GM12878 (cell line): ENCODE data around the gene UBASH3B. TPM values are rescaled to one million over a fixed set of nuclear protein-coding genes. Genes with fewer than 3 reads are reported as not detected.

Experiments
- CBX3 ChIP-seq: fragments of 200-600 bp; sonication (generic); IDR thresholded peaks from 2 replicates; pipeline ENCODE4 v1.6.1; 2016; ENCODE audit warnings: low read depth, borderline replicate concordance
- CREM ChIP-seq: IDR thresholded peaks from 2 replicates; pipeline ENCODE4 v1.6.1; 2014; ENCODE audit warnings: antibody characterized with exemption, low read depth
- EGR1 ChIP-seq, 2 experiments: IDR thresholded peaks; 1 replicate in 1 of 2; 2 replicates in 1 of 2; pipeline ENCODE4 v1.6.1; 2011 to 2012; ENCODE audit warnings: low read depth in 2 of 2, low read length in 2 of 2, borderline replicate concordance in 1 of 2, mild to moderate bottlenecking in 1 of 2, moderate library complexity in 1 of 2
- ELK1 ChIP-seq: IDR thresholded peaks from 2 replicates; pipeline ENCODE4 v1.6.1; 2012; ENCODE audit warnings: low read depth, low read length, improper control_type of control experiment
- MTA3 ChIP-seq: IDR thresholded peaks from 2 replicates; pipeline ENCODE4 v1.6.1; 2012; ENCODE audit warnings: low read length, inconsistent platforms, borderline replicate concordance
- NR2F1 ChIP-seq: fragments of 450-650 bp; conservative IDR thresholded peaks from 2 replicates; pipeline ENCODE4 v1.6.1; 2017; ENCODE audit warnings: mild to moderate bottlenecking
- PAX5 ChIP-seq: IDR thresholded peaks from 2 replicates; pipeline ENCODE4 v1.6.1; 2011; ENCODE audit warnings: low read depth, low read length, borderline replicate concordance
- PAX8 ChIP-seq: fragments of 450-650 bp; IDR thresholded peaks from 2 replicates; pipeline ENCODE4 v1.6.1; 2017; ENCODE audit warnings: mild to moderate bottlenecking, moderate library complexity
- RELA ChIP-seq: fragments of 450-650 bp; IDR thresholded peaks from 2 replicates; pipeline ENCODE4 v1.8.0; 2014; ENCODE audit warnings: borderline replicate concordance; ENCODE audit not compliant: partially characterized antibody
- SIN3A ChIP-seq: IDR thresholded peaks from 2 replicates; pipeline ENCODE4 v1.6.1; 2012; ENCODE audit warnings: low read depth, low read length, improper control_type of control experiment
- STAT3 ChIP-seq: IDR thresholded peaks from 2 replicates; pipeline ENCODE4 v1.6.1; 2011; ENCODE audit warnings: low read depth, low read length, improper control_type of control experiment
- TAF1 ChIP-seq: IDR thresholded peaks from 2 replicates; pipeline ENCODE4 v1.6.1; 2011; ENCODE audit warnings: mild to moderate bottlenecking, low read depth, low read length, borderline replicate concordance
- polyA plus RNA-seq, 11 experiments: library from polyadenylated mRNA; depleted of rRNA in 4 of 11; unstranded in 6 of 11; stranded (reverse) in 5 of 11; fragments of >200 nt; fragmentation: Nextera tagmentation in 4 of 11; fragmentation: Illumina TruSeq in 1 of 11; extraction: Ambion mirVana in 4 of 11; extraction: Trizol in 1 of 11; gene quantifications; 1 replicate in 1 of 11; 2 replicates in 10 of 11; pipeline versions ENCODE4 v1.2.1 to v1.2.3, GENCODE V29; 2011 to 2016; ENCODE audit warnings: inconsistent platforms in 2 of 11, missing spikeins in 2 of 11, low read depth in 1 of 11
- total RNA-seq, 4 experiments: library from RNA; depleted of rRNA in 3 of 4; stranded (reverse); fragments of >200 nt in 3 of 4; fragmentation: Illumina TruSeq in 1 of 4; extraction: Trizol in 1 of 4; gene quantifications; 2 replicates each; pipeline versions ENCODE4 v1.2.1 to v1.2.3, GENCODE V29; 2013 to 2021
- TF ChIP-seq, protein P1 (sequence below): fragments of 450-650 bp; IDR thresholded peaks from 2 replicates; pipeline ENCODE4 v1.6.1; 2016; ENCODE audit warnings: mild to moderate bottlenecking
- TF ChIP-seq, protein P2 (sequence below): fragments of 450-650 bp; IDR thresholded peaks from 2 replicates; pipeline ENCODE4 v1.6.1; 2017; ENCODE audit warnings: mild to moderate bottlenecking

Gene UBASH3B
- total and polyA plus RNA-seq, 10 of the 15 experiments (the other 5 are each of a cell fraction or from before 2014, with no cell fraction given): 0.18 to 3.3 (median 0.57) TPM

DNA sequence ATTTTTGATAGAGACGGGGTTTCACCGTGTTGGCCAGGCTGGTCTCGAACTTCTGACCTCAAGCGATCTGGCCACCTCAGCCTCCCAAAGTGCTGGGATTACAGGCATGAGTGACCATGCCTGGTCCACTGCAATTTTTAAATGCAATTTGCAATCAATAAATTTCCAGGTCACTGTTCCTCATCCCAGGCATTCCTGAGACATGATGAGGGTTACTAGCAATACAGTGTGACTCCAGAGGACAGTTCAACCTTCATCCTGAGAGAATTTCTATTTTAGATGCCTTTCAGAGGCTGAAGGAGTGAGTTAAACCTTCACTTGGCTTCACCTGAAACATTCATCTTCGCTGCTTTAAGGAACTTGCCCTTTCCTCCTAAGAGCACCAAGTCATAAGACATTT is 9.7 kb upstream of the UBASH3B start (continued):
- TF ChIP-seq STAT3 (no peak), RELA (no peak), EGR1 (IDR thresholded peaks at IDR 0.05; ENCODE audit: borderline replicate concordance in 1 of 2, low read depth in 2 of 2, low read length in 2 of 2) (no peak), SIN3A (no peak), NR2F1 (no peak), PAX8 (no peak), PAX5 (no peak), MTA3 (no peak), CBX3 (no peak), CREM (no peak), TAF1 (no peak), ELK1 (no peak)
- TF ChIP-seq, protein P1, sequence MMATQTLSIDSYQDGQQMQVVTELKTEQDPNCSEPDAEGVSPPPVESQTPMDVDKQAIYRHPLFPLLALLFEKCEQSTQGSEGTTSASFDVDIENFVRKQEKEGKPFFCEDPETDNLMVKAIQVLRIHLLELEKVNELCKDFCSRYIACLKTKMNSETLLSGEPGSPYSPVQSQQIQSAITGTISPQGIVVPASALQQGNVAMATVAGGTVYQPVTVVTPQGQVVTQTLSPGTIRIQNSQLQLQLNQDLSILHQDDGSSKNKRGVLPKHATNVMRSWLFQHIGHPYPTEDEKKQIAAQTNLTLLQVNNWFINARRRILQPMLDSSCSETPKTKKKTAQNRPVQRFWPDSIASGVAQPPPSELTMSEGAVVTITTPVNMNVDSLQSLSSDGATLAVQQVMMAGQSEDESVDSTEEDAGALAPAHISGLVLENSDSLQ: no peak
- TF ChIP-seq, protein P2, sequence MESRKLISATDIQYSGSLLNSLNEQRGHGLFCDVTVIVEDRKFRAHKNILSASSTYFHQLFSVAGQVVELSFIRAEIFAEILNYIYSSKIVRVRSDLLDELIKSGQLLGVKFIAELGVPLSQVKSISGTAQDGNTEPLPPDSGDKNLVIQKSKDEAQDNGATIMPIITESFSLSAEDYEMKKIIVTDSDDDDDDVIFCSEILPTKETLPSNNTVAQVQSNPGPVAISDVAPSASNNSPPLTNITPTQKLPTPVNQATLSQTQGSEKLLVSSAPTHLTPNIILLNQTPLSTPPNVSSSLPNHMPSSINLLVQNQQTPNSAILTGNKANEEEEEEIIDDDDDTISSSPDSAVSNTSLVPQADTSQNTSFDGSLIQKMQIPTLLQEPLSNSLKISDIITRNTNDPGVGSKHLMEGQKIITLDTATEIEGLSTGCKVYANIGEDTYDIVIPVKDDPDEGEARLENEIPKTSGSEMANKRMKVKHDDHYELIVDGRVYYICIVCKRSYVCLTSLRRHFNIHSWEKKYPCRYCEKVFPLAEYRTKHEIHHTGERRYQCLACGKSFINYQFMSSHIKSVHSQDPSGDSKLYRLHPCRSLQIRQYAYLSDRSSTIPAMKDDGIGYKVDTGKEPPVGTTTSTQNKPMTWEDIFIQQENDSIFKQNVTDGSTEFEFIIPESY: no peak
- TF ChIP-seq, all 136 proteins: peak for 0
